Epithelial cell of proximal tubule (primary cell): Measurements from ENCODE around the gene GPR25. TPM values are rescaled to one million over a fixed set of nuclear protein-coding genes. Genes with fewer than 3 reads are reported as not detected.

Experiments
- DNase-seq: peaks from one replicate; pipeline ENCODE4 v3.0.0-alpha.2; 2011; ENCODE audit warnings: low read depth
- H3K4me3 ChIP-seq: 2 replicates; pipeline ENCODE4 v1.5.1; 2011; ENCODE audit warnings: low read depth, mild to moderate bottlenecking, low read length
- CTCF ChIP-seq: conservative IDR thresholded peaks from 2 replicates; pipeline ENCODE4 v1.5.1; 2012; ENCODE audit warnings: low read depth, mild to moderate bottlenecking, low read length
- total RNA-seq: library from RNA; depleted of rRNA; stranded (reverse); fragments of >200 nt; gene quantifications from 2 replicates; pipeline ENCODE4 v1.2.3, GENCODE V29; 2015

Gene GPR25
- total RNA-seq, 1 donor from 2014 or later, result not detected

- peak within 1 kb of the TSS; percentile 66 for H3K4me3 ChIP-seq
- no peak for DNase-seq
These were observed 22.1 kb downstream of the GPR25 start, which contains the start of gene INAVA for GRCh38 chr1:200894712-200895442. Gene INAVA, plus strand, starts transcription at chr1:200894900. Its CDS starts 3,501 bp downstream, at chr1:200898401.

GRCh38 chr1:200895443-200895789 lies 22.6 kb downstream of the GPR25 start:
- peak overlapping the region; percentile 66 for H3K4me3 ChIP-seq
- DNase-seq, result no peak
- no peak for TF ChIP-seq CTCF

More at GRCh38 chr1:200894712-200895442, 22.1 kb downstream of the GPR25 start, which contains the start of gene INAVA:
- peak; percentile 47 for TF ChIP-seq CTCF

DNA sequence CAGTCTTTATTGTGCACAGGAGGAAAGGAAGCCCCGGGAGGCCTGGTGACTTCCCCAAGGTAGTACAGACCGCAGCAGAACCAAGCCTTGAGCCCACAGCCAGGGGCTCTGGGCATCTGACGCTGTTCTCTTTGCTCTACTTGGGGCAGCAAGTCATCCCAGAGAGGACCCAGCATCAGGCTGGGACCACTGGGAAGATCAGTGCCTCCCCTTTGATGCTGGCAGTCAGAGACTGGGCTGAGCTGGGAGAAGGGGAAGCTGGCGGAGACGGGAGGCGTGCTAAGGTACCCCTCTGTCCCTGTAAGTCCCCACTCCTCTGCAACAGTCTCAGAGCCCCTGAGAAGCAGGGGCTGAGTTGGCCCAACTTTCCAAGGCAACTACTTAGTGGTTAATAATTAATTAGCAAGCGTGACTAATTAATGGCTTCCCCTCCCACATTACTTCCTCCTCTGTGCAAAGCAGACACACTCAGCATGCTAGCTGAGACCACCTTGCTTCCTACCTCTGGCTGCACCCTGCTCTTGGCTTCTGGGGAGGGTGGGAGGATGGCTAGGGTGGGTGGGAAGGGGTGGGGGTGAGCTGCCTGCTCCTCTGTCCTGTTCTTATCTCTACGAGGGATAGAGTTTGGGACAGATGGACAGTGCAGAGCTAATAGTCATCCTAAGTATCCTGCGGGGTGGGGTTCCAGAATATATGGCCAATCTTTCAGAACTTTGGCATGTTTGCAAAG lies 23.2 kb downstream of the GPR25 start:
- no peak for DNase-seq
- TF ChIP-seq CTCF, result no peak
- peak overlapping the region; percentile 66 for H3K4me3 ChIP-seq

DNA sequence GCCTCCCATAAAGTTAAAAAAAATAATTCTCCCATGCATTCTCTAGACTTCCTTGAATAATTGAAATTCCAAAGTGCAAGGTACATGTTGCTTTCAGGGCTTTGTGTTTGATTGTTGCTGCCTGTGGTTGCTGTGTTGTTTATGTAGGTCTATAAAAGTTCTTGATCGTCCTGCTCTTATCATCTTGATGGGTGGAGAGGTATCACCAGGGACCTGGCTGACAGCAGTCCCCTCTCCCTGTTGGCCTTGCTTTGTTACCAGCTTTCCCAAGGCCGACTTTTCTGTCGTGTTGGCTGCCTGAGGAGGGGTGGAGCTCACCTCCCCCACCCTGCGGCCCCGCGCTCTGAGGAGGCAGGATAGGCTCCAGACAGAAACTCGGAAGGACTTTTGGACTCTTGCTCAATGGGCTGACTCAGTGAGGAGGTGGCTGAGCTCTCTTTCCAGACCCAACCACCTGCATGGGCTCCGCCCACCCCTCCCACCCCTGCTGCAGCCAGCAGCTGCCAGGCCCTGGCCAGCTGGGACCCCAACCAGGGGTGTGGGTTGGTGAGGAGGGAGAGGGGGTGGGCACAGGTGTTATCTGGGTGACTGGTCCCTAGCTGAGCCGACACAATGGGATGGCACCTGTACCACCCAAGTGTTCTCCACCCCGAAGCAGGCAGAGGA lies 23.9 kb downstream of the GPR25 start:
- H3K4me3 ChIP-seq, result peak overlapping the region; percentile 66
- no peak for TF ChIP-seq CTCF

GRCh38 chr1:200897259-200897658 lies 24.5 kb downstream of the GPR25 start:
- no peak for TF ChIP-seq CTCF

More for the DNA sequence above, 23.9 kb downstream of the GPR25 start:
- peak; percentile 67 for DNase-seq

DNA sequence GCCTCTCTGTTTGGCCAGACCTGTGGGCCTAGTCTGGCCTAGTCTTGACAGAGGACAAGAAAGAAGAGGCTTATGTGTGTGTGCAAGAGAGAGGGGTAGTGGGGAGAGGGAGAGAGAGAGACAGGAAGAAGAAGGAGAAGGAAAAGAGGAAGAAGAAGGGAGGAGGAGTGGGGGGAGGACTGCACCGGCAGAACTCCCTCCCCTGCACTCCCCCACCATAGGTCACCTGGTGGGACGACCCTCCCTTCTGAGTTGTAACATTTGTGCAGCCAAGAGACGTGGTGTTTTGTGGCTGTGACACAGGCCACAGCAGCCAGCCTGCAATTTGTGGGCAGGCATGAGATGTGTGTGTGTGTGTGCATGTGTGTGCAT lies 26.2 kb downstream of the GPR25 start:
- TF ChIP-seq CTCF, result no peak
- no peak for DNase-seq

More at GRCh38 chr1:200897259-200897658, 24.5 kb downstream of the GPR25 start:
- H3K4me3 ChIP-seq, result peak overlapping the region; percentile 66
- no peak for DNase-seq

More for the DNA sequence above, 26.2 kb downstream of the GPR25 start:
- no peak overlapping the region for H3K4me3 ChIP-seq
